HCT116 (cell line): ENCODE measurements around the gene KIF7. TPM values are rescaled to one million over a fixed set of nuclear protein-coding genes. Genes with fewer than 3 reads are reported as not detected.

Source experiments
- ATAC-seq: fragments of 200-7000 bp; cut with Tn5 transposase; 2 replicates; pipeline ENCODE4 v1.9.1; 2020; ENCODE audit warnings: mild to moderate bottlenecking, moderate library complexity
- BruUV-seq: library from RNA; stranded (reverse); fragments of 400-500 nt; replicated peaks from 2 replicates; lab custom pipeline; 2021; lab: Mats Ljungman, UMichigan
- CTCF ChIA-PET: fragments of 300-600 bp; sonication (Branson Sonifier 250); formaldehyde crosslinking; loops from one replicate; lab custom pipeline; 2021; ENCODE audit warnings: antibody characterized with exemption; lab: Charles Lee
- POLR2A ChIA-PET: fragments of 300-600, 350-600 bp; sonication (Branson Sonifier 250); formaldehyde crosslinking; loops from one replicate; lab custom pipeline; 2021; ENCODE audit warnings: antibody characterized with exemption; lab: Charles Lee
- RAD21 ChIA-PET, 2 experiments: fragments of 300-600 bp; sonication (Branson Sonifier 250); formaldehyde crosslinking; loops; one replicate each; lab custom pipeline; 2023; ENCODE audit warnings: low total read pairs in 2 of 2; ENCODE audit not compliant: uncharacterized antibody in 2 of 2, unreplicated experiment in 2 of 2, low non-redundant PET in 1 of 2; lab: Charles Lee
- DNase-seq: peaks from one replicate; pipeline ENCODE4 v3.0.0-alpha.2; 2010; ENCODE audit warnings: low read depth, low spot score
- H2AFZ ChIP-seq: fragments of 200-600 bp; shearing (Covaris generic), sonication (generic); 2 replicates; pipeline ENCODE4 v1.6.1; 2017; ENCODE audit warnings: low read depth, mixed run types, mixed read lengths, antibody characterized with exemption, low read length; ENCODE audit not compliant: poor library complexity, severe bottlenecking
- H3K27ac ChIP-seq: 2 replicates; pipeline ENCODE4 v1.5.1; 2012; ENCODE audit warnings: low read depth, low read length
- H3K27me3 ChIP-seq: fragments of 200-600 bp; sonication (generic); 2 replicates; pipeline ENCODE4 v1.6.1; 2016; ENCODE audit warnings: mixed run types, low read length, mixed read lengths; ENCODE audit not compliant: insufficient read depth
- H3K36me3 ChIP-seq, 2 experiments: fragments of 200-500 bp in 1 of 2; fragments of 200-600 bp in 1 of 2; sonication (Bioruptor generic) in 1 of 2; sonication (generic) in 1 of 2; 2 replicates each; pipeline versions ENCODE4 v1.5.1 to v1.6.1; 2014 to 2016; ENCODE audit warnings: low read length in 2 of 2, inconsistent platforms in 1 of 2, mixed read lengths in 1 of 2, mixed run types in 1 of 2; ENCODE audit not compliant: insufficient read depth in 2 of 2, control insufficient read depth in 1 of 2
- H3K4me1 ChIP-seq, 2 experiments: fragments of 200-600 bp in 1 of 2; sonication (generic) in 1 of 2; 2 replicates each; pipeline versions ENCODE4 v1.5.1 to v1.6.1; 2012 to 2017; ENCODE audit warnings: low read length in 2 of 2, inconsistent platforms in 1 of 2, mild to moderate bottlenecking in 1 of 2, mixed read lengths in 1 of 2, mixed run types in 1 of 2, moderate library complexity in 1 of 2; ENCODE audit not compliant: insufficient read depth in 2 of 2, control insufficient read depth in 1 of 2
- H3K4me2 ChIP-seq: fragments of 200-600 bp; sonication (generic); 2 replicates; pipeline ENCODE4 v1.6.1; 2017; ENCODE audit warnings: mixed run types, low read length, mixed read lengths
- H3K4me3 ChIP-seq, 2 experiments: fragments of 200-600 bp in 1 of 2; sonication (generic) in 1 of 2; replicated peaks in 1 of 2; 2 replicates each; pipeline ENCODE4 v1.5.1; 2011 to 2016; ENCODE audit warnings: low read length in 2 of 2, control low read depth in 1 of 2, low read depth in 1 of 2, mild to moderate bottlenecking in 1 of 2, mixed read lengths in 1 of 2, mixed run types in 1 of 2
- H3K79me2 ChIP-seq: fragments of 200-600 bp; sonication (generic); 2 replicates; pipeline ENCODE4 v1.6.1; 2017; ENCODE audit warnings: mild to moderate bottlenecking, mixed run types, low read length, moderate library complexity, mixed read lengths; ENCODE audit not compliant: insufficient read depth
- H3K9ac ChIP-seq: fragments of 200-600 bp; sonication (generic); 2 replicates; pipeline ENCODE4 v1.6.1; 2016; ENCODE audit warnings: low read length, mixed read lengths
- H3K9me2 ChIP-seq: fragments of 200-600 bp; sonication (generic), shearing (Covaris generic); 2 replicates; pipeline ENCODE4 v1.6.1; 2017; ENCODE audit warnings: mixed run types, mild to moderate bottlenecking, moderate library complexity; ENCODE audit not compliant: insufficient read depth
- H3K9me3 ChIP-seq, 2 experiments: fragments of 200-500 bp in 1 of 2; fragments of 200-600 bp in 1 of 2; sonication (Bioruptor generic) in 1 of 2; sonication (generic) in 1 of 2; 2 replicates each; pipeline ENCODE4 v1.6.1; 2014 to 2017; ENCODE audit warnings: low read length in 2 of 2, mixed read lengths in 2 of 2, inconsistent platforms in 1 of 2, low read depth in 1 of 2, mild to moderate bottlenecking in 1 of 2, mixed run types in 1 of 2, moderate library complexity in 1 of 2; ENCODE audit not compliant: control insufficient read depth in 1 of 2, insufficient read depth in 1 of 2
- H4K20me1 ChIP-seq: fragments of 200-600 bp; sonication (generic), shearing (Covaris generic); 2 replicates; pipeline ENCODE4 v1.6.1; 2017; ENCODE audit warnings: mixed run types, mild to moderate bottlenecking, moderate library complexity; ENCODE audit not compliant: insufficient read depth
- CBX3 ChIP-seq: IDR thresholded peaks from 2 replicates; pipeline ENCODE4 v1.6.1; 2012; ENCODE audit warnings: low read depth
- CEBPB ChIP-seq: IDR thresholded peaks from 2 replicates; pipeline ENCODE4 v1.6.1; 2012; ENCODE audit warnings: low read depth
- CTCF ChIP-seq, 3 experiments: fragments of 200-600 bp in 1 of 3; sonication (generic) in 1 of 3; IDR thresholded peaks in 2 of 3; conservative IDR thresholded peaks in 1 of 3; 2 replicates each; pipeline ENCODE4 v1.5.1; 2012 to 2017; ENCODE audit warnings: low read depth in 2 of 3, low read length in 2 of 3, antibody characterized with exemption in 1 of 3, borderline replicate concordance in 1 of 3, control low read depth in 1 of 3, mild to moderate bottlenecking in 1 of 3, mixed read lengths in 1 of 3, mixed run types in 1 of 3, moderate library complexity in 1 of 3; ENCODE audit not compliant: insufficient read depth in 1 of 3
- EGR1 ChIP-seq: IDR thresholded peaks from 2 replicates; pipeline ENCODE4 v1.6.1; 2012; ENCODE audit warnings: low read depth
- ELF1 ChIP-seq: IDR thresholded peaks from 2 replicates; pipeline ENCODE4 v1.6.1; 2012; ENCODE audit warnings: low read depth, borderline replicate concordance
- EZH2 ChIP-seq: fragments of 200-600 bp; sonication (generic); IDR thresholded peaks from 2 replicates; pipeline ENCODE4 v1.6.1; 2017; ENCODE audit warnings: antibody characterized with exemption, mixed run types
- EZH2phosphoT487 ChIP-seq: fragments of 200-600 bp; IDR thresholded peaks from 2 replicates; pipeline ENCODE4 v1.6.1; 2018; ENCODE audit warnings: antibody characterized with exemption, borderline replicate concordance
- FOSL1 ChIP-seq: IDR thresholded peaks from 2 replicates; pipeline ENCODE4 v1.6.1; 2012; ENCODE audit warnings: low read depth
- POLR2A ChIP-seq: IDR thresholded peaks from 2 replicates; pipeline ENCODE4 v1.7.0; 2011; ENCODE audit warnings: borderline replicate concordance; ENCODE audit not compliant: insufficient read depth, insufficient read length; ENCODE audit errors: extremely low read depth
- POLR2AphosphoS5 ChIP-seq: IDR thresholded peaks from 2 replicates; pipeline ENCODE4 v1.6.1; 2011; ENCODE audit warnings: mild to moderate bottlenecking, low read depth, low read length, moderate library complexity
- REST ChIP-seq: IDR thresholded peaks from 2 replicates; pipeline ENCODE4 v1.6.1; 2012; ENCODE audit warnings: low read depth
- SP1 ChIP-seq: IDR thresholded peaks from 2 replicates; pipeline ENCODE4 v1.6.1; 2012; ENCODE audit warnings: low read depth
- SRF ChIP-seq: IDR thresholded peaks from 2 replicates; pipeline ENCODE4 v1.6.1; 2012; ENCODE audit warnings: low read depth
- TCF7L2 ChIP-seq: IDR thresholded peaks from 2 replicates; pipeline ENCODE4 v1.7.0; 2011; ENCODE audit warnings: borderline replicate concordance, inconsistent platforms; ENCODE audit not compliant: insufficient read depth, insufficient read length; ENCODE audit errors: extremely low read depth
- YY1 ChIP-seq: IDR thresholded peaks from 2 replicates; pipeline ENCODE4 v1.6.1; 2011; ENCODE audit warnings: low read length, low read depth, moderate library complexity, mild to moderate bottlenecking; ENCODE audit not compliant: insufficient replicate concordance; ENCODE audit errors: extremely low read depth
- ZNF274 ChIP-seq: fragments of 200-500 bp; sonication (Bioruptor generic); IDR thresholded peaks from 2 replicates; pipeline ENCODE4 v1.6.1; 2014; ENCODE audit warnings: mild to moderate bottlenecking, low read depth, low read length, inconsistent platforms
- intact Hi-C: fragments of 100-400 bp; cut with micrococcal nuclease; formaldehyde crosslinking; loops from 2 replicates; pipeline ENCODE4 v1.10.0; 2022
- total RNA-seq: library from RNA; stranded (reverse); gene quantifications from one replicate; pipeline ENCODE4 v1.2.1, GENCODE V29; 2021; ENCODE audit not compliant: unreplicated experiment

KIF7 gene
- total RNA-seq, 1 experiment from 2014 or later, result 0.12 TPM

GRCh38 chr15:89695198-89695597 lies 39.9 kb upstream of the KIF7 start:
- no peak overlapping the region for H3K27ac ChIP-seq
- H3K9me2 ChIP-seq, result no peaks in the 10 kb centered on the region
- H4K20me1 ChIP-seq, result no peaks in the 10 kb centered on the region
- CTCF ChIA-PET, result interaction anchor here (1.2 kb wide), 1 partner anchor 22 kb away, joined by 3 read pairs; no protein-coding TSS in a partner anchor
- BruUV-seq, result no TSS peak
- H3K4me2 ChIP-seq, result no peak overlapping the region
- intact Hi-C loops, result no loop called here
- no peaks in the 10 kb centered on the region for H3K9me3 ChIP-seq
- no peaks in the 10 kb centered on the region for H3K79me2 ChIP-seq
- no peaks in the 10 kb centered on the region for H3K27me3 ChIP-seq
- RAD21 ChIA-PET, result no interaction called here
- no peak overlapping the region for H3K4me3 ChIP-seq
- ATAC-seq, result no peak
- POLR2A ChIA-PET, result no interaction called here
- no peak overlapping the region for H2AFZ ChIP-seq
- DNase-seq, result no peak
- H3K4me1 ChIP-seq, result peaks cover 3 to 6% of the 10 kb centered on the region in 2 experiments; a peak in 2 of 4 replicates
- H3K9ac ChIP-seq, result no peak overlapping the region
- no peaks in the 10 kb centered on the region for H3K36me3 ChIP-seq
- no peak for TF ChIP-seq CBX3
- TF ChIP-seq EZH2, result no peak
- no peak for TF ChIP-seq SP1
- TF ChIP-seq ELF1, result no peak
- TF ChIP-seq REST, result no peak
- TF ChIP-seq TCF7L2, result no peak
- no peak for TF ChIP-seq EZH2phosphoT487
- no peak for TF ChIP-seq CEBPB
- TF ChIP-seq EGR1, result no peak
- TF ChIP-seq POLR2A, result no peak
- no peak for TF ChIP-seq SRF
- TF ChIP-seq FOSL1, result no peak
- no peak for TF ChIP-seq ZNF274
- no peak for TF ChIP-seq YY1
- TF ChIP-seq CTCF (IDR thresholded peaks at IDR 0.05 in 2 of 3, conservative IDR thresholded peaks at IDR 0.05 in 1 of 3; ENCODE audit: borderline replicate concordance in 1 of 3, insufficient read depth in 1 of 3, low read depth in 2 of 3, low read length in 2 of 3), result no peak
- TF ChIP-seq POLR2AphosphoS5, result no peak
- TF ChIP-seq, all 23 proteins: peak for 0
